GM23248 (cell line): ENCODE data around the gene FAM110A. TPM values are rescaled to one million over a fixed set of nuclear protein-coding genes. Genes with fewer than 3 reads are reported as not detected.

ENCODE experiments used
- DNase-seq: peaks from one replicate; pipeline ENCODE4 v3.0.0-alpha.2; 2015
- H2AFZ ChIP-seq: fragments of 200-600 bp; sonication (generic); 2 replicates; pipeline ENCODE4 v1.6.1; 2016; ENCODE audit warnings: antibody characterized with exemption
- H3F3A ChIP-seq: fragments of 200-600 bp; sonication (generic); 2 replicates; pipeline ENCODE4 v1.6.1; 2016; ENCODE audit warnings: mild to moderate bottlenecking, antibody characterized with exemption, mixed run types; ENCODE audit not compliant: insufficient read depth
- H3K27ac ChIP-seq: fragments of 200-600 bp; sonication (generic); 2 replicates; pipeline ENCODE4 v1.5.1; 2016; ENCODE audit warnings: mild to moderate bottlenecking
- H3K27me3 ChIP-seq: fragments of 200-600 bp; sonication (generic); replicated peaks from 2 replicates; pipeline ENCODE4 v1.6.1; 2016; ENCODE audit warnings: mild to moderate bottlenecking; ENCODE audit not compliant: insufficient read depth
- H3K36me3 ChIP-seq: fragments of 200-600 bp; sonication (generic); 2 replicates; pipeline ENCODE4 v1.6.1; 2016; ENCODE audit warnings: low read depth, mild to moderate bottlenecking
- H3K4me1 ChIP-seq: fragments of 200-600 bp; sonication (generic); 2 replicates; pipeline ENCODE4 v1.6.1; 2016; ENCODE audit warnings: mild to moderate bottlenecking; ENCODE audit not compliant: insufficient read depth
- H3K4me2 ChIP-seq: fragments of 200-600 bp; sonication (generic); one replicate; pipeline ENCODE4 v1.6.1; 2016; ENCODE audit warnings: mild to moderate bottlenecking; ENCODE audit not compliant: unreplicated experiment
- H3K4me3 ChIP-seq: fragments of 200-600 bp; sonication (generic); 2 replicates; pipeline ENCODE4 v1.5.1; 2016; ENCODE audit warnings: mild to moderate bottlenecking
- H3K79me2 ChIP-seq: fragments of 200-600 bp; sonication (generic); 2 replicates; pipeline ENCODE4 v1.6.1; 2016; ENCODE audit warnings: mild to moderate bottlenecking; ENCODE audit not compliant: insufficient read depth
- H3K9ac ChIP-seq: fragments of 200-600 bp; sonication (generic); 2 replicates; pipeline ENCODE4 v1.6.1; 2016; ENCODE audit warnings: mild to moderate bottlenecking
- H3K9me2 ChIP-seq: fragments of 200-600 bp; sonication (generic); 2 replicates; pipeline ENCODE4 v1.6.1; 2016; ENCODE audit warnings: mixed run types, mild to moderate bottlenecking, moderate library complexity; ENCODE audit not compliant: insufficient read depth
- H3K9me3 ChIP-seq: fragments of 200-600 bp; sonication (generic); one replicate; pipeline ENCODE4 v1.6.1; 2017; ENCODE audit warnings: low read depth
- H4K20me1 ChIP-seq: fragments of 200-600 bp; sonication (generic); 2 replicates; pipeline ENCODE4 v1.6.0; 2016; ENCODE audit not compliant: insufficient read depth
- EZH2 ChIP-seq: fragments of 200-600 bp; sonication (generic); IDR thresholded peaks from 2 replicates; pipeline ENCODE4 v1.6.1; 2018; ENCODE audit warnings: antibody characterized with exemption, mild to moderate bottlenecking; ENCODE audit not compliant: insufficient read depth, poor library complexity, severe bottlenecking
- EZH2phosphoT487 ChIP-seq: fragments of 200-600 bp; sonication (generic); IDR thresholded peaks from 2 replicates; pipeline ENCODE4 v1.6.1; 2018; ENCODE audit warnings: antibody characterized with exemption, moderate library complexity, mild to moderate bottlenecking, low read depth; ENCODE audit not compliant: insufficient read depth
- WGBS, 2 experiments: methylation state at CpG; one replicate each; pipeline ENCODE4 v1.1.6; 2015 to 2017; ENCODE audit warnings: low lambda C conversion rate in 2 of 2, low coverage in 1 of 2; ENCODE audit errors: missing lambda C conversion rate in 2 of 2; 5-methylcytosine and 5-hydroxymethylcytosine counted together
- in situ Hi-C: fragments of 300-500 bp; cut with MboI; formaldehyde crosslinking; loops from 2 replicates; pipeline ENCODE4 v1.15.0; 2020
- polyA plus RNA-seq: library from polyadenylated mRNA; unstranded; fragments of >200 nt; fragmentation: Nextera tagmentation; extraction: Ambion mirVana; gene quantifications from 2 replicates; pipeline ENCODE4 v1.2.1, GENCODE V29; 2016
- total RNA-seq: library from RNA; depleted of rRNA; stranded (reverse); fragments of >200 nt; shearing (Covaris generic); gene quantifications from 2 replicates; pipeline ENCODE4 v1.2.3, GENCODE V29; 2014

FAM110A gene
- total and polyA plus RNA-seq, 2 experiments from 2014 or later = 2.6 to 3.8 TPM

- DNase-seq = no peak
- Histone ChIP-seq H2AFZ (no peak overlapping the region), H3K9me3 (no peaks in the 10 kb centered on the region), H3F3A (no peaks in the 10 kb centered on the region), H3K9me2 (no peaks in the 10 kb centered on the region), H4K20me1 (no peaks in the 10 kb centered on the region), H3K9ac (no peak overlapping the region), H3K36me3 (no peaks in the 10 kb centered on the region), H3K4me2 (no peak overlapping the region), H3K27ac (no peak overlapping the region), H3K4me1 (no peaks in the 10 kb centered on the region), H3K27me3 (0 out of 2 replicates have a peak, but pooled peaks cover 12% of the 10 kb centered on the region), H3K4me3 (no peak overlapping the region), H3K79me2 (no peaks in the 10 kb centered on the region)
- TF ChIP-seq EZH2 = no peak
- TF ChIP-seq EZH2phosphoT487 = no peak
- 85 to 86% methylated on average over 9 of the region's 9 CpGs for WGBS, 2 experiments
- in situ Hi-C loops = no loop called here
Observed at GRCh38 chr20:868279-868678, 34.8 kb downstream of the FAM110A start.

DNA sequence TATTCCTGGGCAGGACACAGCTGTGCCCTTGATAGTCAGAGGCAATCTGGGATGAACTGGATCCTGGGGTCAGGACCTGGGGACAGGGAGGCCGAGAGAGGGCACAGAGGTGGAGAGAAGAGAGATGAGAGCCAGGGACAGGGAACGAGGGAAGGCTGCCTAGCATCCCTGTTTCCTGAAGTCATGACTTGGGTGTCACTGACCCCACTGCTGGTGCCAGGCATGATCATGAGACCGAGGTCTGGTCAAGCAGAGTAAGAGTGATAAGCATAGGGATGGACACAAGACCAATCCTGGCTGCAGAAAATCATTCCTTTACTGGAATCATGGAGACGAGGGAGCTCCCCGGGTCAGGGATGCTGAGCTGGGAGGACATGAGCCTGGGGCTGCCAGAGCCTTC is 36.1 kb downstream of the FAM110A start:
- no peaks in the 10 kb centered on the region for H3K9me2 ChIP-seq
- H3K4me3 ChIP-seq = no peak overlapping the region
- TF ChIP-seq EZH2 = no peak
- TF ChIP-seq EZH2phosphoT487 = no peak
- H3K9ac ChIP-seq = no peak overlapping the region
- no peaks in the 10 kb centered on the region for H3K79me2 ChIP-seq
- H3K36me3 ChIP-seq = no peaks in the 10 kb centered on the region
- no peak overlapping the region for H2AFZ ChIP-seq
- in situ Hi-C loops = no loop called here
- H3F3A ChIP-seq = no peaks in the 10 kb centered on the region
- H3K27ac ChIP-seq = no peak overlapping the region
- 0 out of 2 replicates have a peak, but pooled peaks cover 12% of the 10 kb centered on the region for H3K27me3 ChIP-seq
- WGBS, 2 experiments = 43 to 46% methylated on average over 5 of the region's 5 CpGs
- no peak overlapping the region for H3K4me2 ChIP-seq
- no peak for DNase-seq
- no peaks in the 10 kb centered on the region for H3K9me3 ChIP-seq
- H3K4me1 ChIP-seq = no peaks in the 10 kb centered on the region
- H4K20me1 ChIP-seq = no peaks in the 10 kb centered on the region

GRCh38 chr20:870758-871157 is 37.2 kb downstream of the FAM110A start:
- Histone ChIP-seq H3K9me3 (no peaks in the 10 kb centered on the region), H3K27me3 (0 out of 2 replicates have a peak, but pooled peaks cover 12% of the 10 kb centered on the region), H3K4me2 (no peak overlapping the region), H3K79me2 (no peaks in the 10 kb centered on the region), H4K20me1 (no peaks in the 10 kb centered on the region), H3K4me1 (no peaks in the 10 kb centered on the region), H3K9ac (no peak overlapping the region), H3K4me3 (no peak overlapping the region), H3K9me2 (no peaks in the 10 kb centered on the region), H2AFZ (no peak overlapping the region), H3F3A (no peaks in the 10 kb centered on the region), H3K36me3 (no peaks in the 10 kb centered on the region), H3K27ac (no peak overlapping the region)
- in situ Hi-C loops = no loop called here
- no peak for TF ChIP-seq EZH2phosphoT487
- no peak for TF ChIP-seq EZH2
- no peak for DNase-seq
- 39 to 50% methylated on average over 3 of the region's 3 CpGs for WGBS, 2 experiments

DNA sequence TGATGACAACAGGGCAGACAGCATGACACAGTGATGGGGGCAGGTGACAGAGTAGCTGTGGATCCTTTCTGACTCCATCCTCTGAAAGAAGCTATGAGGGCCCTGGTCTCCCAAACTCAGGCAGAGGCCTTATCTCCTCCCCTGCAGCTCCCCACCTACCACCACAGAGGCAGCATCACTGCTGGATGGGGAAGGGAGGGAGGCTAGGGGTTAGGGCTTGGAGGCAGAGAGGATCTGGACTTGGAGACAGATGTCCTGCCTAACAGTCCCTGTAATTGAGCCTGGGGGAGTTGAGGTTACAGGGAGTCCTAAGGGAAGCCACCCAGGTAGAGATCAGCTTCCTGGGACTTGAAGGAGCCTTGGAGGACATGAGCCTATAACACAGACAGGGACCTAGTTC is 37.9 kb downstream of the FAM110A start:
- no peaks in the 10 kb centered on the region for H3F3A ChIP-seq
- H2AFZ ChIP-seq = no peak overlapping the region
- H3K4me1 ChIP-seq = no peaks in the 10 kb centered on the region
- no peaks in the 10 kb centered on the region for H3K9me2 ChIP-seq
- no peak overlapping the region for H3K27ac ChIP-seq
- DNase-seq = no peak
- H4K20me1 ChIP-seq = no peaks in the 10 kb centered on the region
- no peak overlapping the region for H3K4me3 ChIP-seq
- H3K4me2 ChIP-seq = no peak overlapping the region
- TF ChIP-seq EZH2 (no peak), EZH2phosphoT487 (no peak)
- 0 out of 2 replicates have a peak, but pooled peaks cover 12% of the 10 kb centered on the region for H3K27me3 ChIP-seq
- H3K9me3 ChIP-seq = no peaks in the 10 kb centered on the region
- in situ Hi-C loops = no loop called here
- H3K36me3 ChIP-seq = no peaks in the 10 kb centered on the region
- H3K9ac ChIP-seq = no peak overlapping the region
- no peaks in the 10 kb centered on the region for H3K79me2 ChIP-seq

- Histone ChIP-seq H3K4me2 (no peak overlapping the region), H3F3A (no peaks in the 10 kb centered on the region), H3K27ac (no peak overlapping the region), H3K27me3 (0 out of 2 replicates have a peak, but pooled peaks cover 12% of the 10 kb centered on the region), H3K79me2 (no peaks in the 10 kb centered on the region), H2AFZ (no peak overlapping the region), H3K9me3 (no peaks in the 10 kb centered on the region), H3K9ac (no peak overlapping the region), H3K36me3 (no peaks in the 10 kb centered on the region), H3K9me2 (no peaks in the 10 kb centered on the region), H3K4me1 (no peaks in the 10 kb centered on the region), H3K4me3 (no peak overlapping the region), H4K20me1 (no peaks in the 10 kb centered on the region)
- DNase-seq = no peak
- 37 to 41% methylated on average over 2 of the region's 2 CpGs for WGBS, 2 experiments
- in situ Hi-C loops = no loop called here
- no peak for TF ChIP-seq EZH2phosphoT487
- TF ChIP-seq EZH2 = no peak
Observed at GRCh38 chr20:871948-872347, 38.4 kb downstream of the FAM110A start.
